NK-92 (cell line): ENCODE measurements around the gene ELAC1.
"Not testable (repeated sequence)": the region's sequence is repeated elsewhere in the genome, so short reads cannot be mapped to it uniquely, and the experiment has no call there.

Experiments used
- DNase-seq: peaks from one replicate; lab custom pipeline; 2025; ENCODE audit not compliant: unreplicated experiment; lab: John Stamatoyannopoulos, UW

ELAC1 gene

GRCh38 chr18:50967714-50968661 is at the start of gene ELAC1:
TSS of gene ELAC1 (plus strand) at chr18:50968040. CDS start at chr18:50974405, 6,365 bp downstream.
- no peak for DNase-seq

DNA sequence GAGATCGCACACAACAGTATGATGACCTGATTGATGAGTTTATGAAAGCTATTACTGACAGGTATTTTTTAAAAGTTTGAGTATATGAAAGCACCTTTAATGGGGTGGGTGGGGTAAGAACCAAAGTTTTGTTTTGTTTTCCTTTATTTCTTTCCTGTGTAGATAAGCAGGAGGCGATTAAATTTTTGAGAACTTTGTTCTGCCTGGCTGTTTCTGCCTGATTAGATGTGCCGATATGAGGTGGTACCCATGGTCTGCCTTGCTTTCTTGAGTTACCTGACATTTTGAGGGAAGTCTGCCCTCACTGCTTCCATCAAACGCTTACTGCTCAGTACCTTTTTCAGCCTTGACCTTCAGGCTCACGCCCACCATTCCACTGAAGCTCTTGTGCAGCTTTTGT is 49.7 kb upstream of the ELAC1 start:
- no peak for DNase-seq

DNA sequence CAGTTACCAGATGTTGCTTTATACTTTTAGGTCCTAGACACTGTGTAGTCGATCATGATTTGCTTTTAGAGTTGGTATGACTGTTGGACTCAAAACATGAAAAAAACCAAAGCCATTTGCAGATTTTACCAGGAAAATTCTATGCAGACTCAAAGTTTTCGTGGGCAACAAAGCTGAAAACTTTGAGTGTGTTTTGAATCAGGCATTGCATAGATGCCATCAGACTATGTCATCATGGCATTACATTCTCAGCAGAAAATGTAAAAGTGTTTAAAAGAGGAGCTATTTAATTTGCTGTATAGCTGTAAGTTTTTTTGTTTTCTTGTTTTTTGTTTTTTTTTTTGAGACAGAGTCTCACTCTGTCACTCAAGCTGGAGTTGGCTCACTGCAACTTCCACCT is 43.5 kb upstream of the ELAC1 start:
- DNase-seq = no peak

- no peak for DNase-seq
Observed at GRCh38 chr18:50926521-50926920, 41.3 kb upstream of the ELAC1 start.

DNA sequence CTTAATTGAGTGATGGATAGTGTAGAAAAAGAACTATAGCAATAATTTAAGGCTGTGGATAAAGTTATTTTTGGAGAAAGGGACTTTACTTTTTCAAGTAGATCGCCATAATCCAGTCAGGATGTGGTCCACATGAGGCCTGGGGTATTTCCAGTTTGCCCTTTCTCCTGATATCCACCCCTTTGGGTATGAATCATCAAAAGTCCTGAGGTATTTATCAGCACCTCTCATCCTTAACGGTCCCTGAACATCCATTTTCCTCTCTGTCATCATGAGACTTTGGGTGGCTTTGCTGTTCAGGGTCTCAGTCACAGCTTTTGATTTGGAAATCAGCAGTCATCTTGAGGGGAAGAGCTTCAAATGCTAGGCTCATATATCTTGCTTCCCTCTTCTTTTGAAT is 39.3 kb upstream of the ELAC1 start:
- no peak for DNase-seq

DNA sequence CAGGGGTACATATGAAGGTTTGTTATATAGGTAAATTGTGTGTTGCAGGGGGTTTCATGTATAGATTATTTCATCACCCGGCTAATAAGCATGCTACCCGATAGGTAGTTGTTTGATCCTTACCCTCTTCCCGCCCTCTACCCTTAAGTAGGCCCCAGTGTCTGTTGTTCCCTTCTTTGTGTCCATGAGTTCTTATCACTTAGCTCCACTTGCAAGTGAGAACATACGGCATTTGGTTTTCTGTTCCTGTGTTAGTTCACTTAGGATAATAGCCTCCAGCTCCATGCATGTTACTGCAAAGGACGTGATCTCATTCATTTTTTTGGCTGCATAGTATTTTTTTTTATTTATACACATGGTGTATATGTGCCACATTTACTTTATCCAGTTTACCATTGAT is 34.2 kb upstream of the ELAC1 start:
- DNase-seq = no peak

DNA sequence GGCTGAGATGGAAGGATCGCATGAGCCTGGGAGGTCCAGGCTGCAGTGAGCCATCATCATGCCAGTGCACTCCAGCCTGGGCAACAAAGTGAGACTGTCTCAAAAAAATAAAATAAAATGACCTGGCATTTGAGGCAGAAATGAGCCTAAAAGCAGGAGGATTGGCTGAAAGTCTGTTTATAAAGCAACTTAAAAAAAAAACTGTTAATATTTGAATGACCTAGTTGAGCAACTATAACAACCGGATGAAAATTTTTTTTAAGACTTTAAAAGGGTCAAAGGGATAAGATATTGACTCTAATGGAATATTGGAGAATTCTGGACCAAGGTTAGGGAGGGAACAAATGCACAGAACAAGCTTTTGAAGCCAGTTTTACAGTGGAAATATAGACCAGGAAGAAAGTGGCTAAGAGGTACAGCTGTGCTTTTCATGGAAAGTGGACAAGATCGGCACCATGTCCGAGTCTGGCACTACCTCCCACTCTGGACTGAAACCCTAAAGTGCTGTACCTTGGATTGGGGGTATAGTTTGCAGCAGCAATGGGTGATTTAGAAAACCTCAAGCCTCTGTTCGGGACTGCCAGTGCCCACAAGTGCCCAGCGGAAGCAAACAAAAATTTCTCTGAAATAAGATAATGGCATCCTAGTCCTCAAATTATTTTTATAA is 33.2 kb upstream of the ELAC1 start:
- DNase-seq = no peak

- DNase-seq = no peak
Observed at GRCh38 chr18:50935493-50936191, 32.2 kb upstream of the ELAC1 start.

- DNase-seq = no peak
Observed at GRCh38 chr18:50937183-50937582, 30.7 kb upstream of the ELAC1 start.

GRCh38 chr18:50938912-50939311 is 28.9 kb upstream of the ELAC1 start:
- DNase-seq = no peak

- no peak for DNase-seq
Observed at GRCh38 chr18:50944245-50944932, 23.5 kb upstream of the ELAC1 start.

GRCh38 chr18:50945918-50946317 is 21.9 kb upstream of the ELAC1 start:
- DNase-seq = not testable (repeated sequence)

- DNase-seq = no peak
Observed at GRCh38 chr18:50947899-50948298, 19.9 kb upstream of the ELAC1 start.

- no peak for DNase-seq
Observed at GRCh38 chr18:50949185-50949584, 18.7 kb upstream of the ELAC1 start.

- no peak for DNase-seq
Observed at GRCh38 chr18:50950626-50951025, 17.2 kb upstream of the ELAC1 start.

DNA sequence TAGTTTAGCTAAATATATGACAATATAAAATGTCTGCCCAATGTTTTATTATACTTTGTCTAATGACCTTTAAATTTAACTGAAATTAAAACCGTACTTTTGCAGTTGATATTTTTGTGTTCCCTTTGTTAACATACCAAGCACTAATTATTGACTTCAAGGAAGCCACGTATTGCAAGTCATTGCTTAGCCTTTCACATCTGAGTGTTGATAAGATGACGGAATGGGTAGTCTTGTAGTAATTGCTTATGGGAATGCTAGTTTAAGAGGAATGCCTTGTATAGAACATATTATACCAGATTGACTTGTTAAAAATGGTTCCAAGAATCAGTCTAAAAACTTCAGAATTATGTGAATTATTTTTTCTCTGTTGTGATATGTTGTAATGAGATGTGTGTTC is 14.0 kb upstream of the ELAC1 start:
- no peak for DNase-seq

- no peak for DNase-seq
Observed at GRCh38 chr18:50955253-50955652, 12.6 kb upstream of the ELAC1 start.

GRCh38 chr18:50956116-50956515 is 11.7 kb upstream of the ELAC1 start:
- DNase-seq = no peak

DNA sequence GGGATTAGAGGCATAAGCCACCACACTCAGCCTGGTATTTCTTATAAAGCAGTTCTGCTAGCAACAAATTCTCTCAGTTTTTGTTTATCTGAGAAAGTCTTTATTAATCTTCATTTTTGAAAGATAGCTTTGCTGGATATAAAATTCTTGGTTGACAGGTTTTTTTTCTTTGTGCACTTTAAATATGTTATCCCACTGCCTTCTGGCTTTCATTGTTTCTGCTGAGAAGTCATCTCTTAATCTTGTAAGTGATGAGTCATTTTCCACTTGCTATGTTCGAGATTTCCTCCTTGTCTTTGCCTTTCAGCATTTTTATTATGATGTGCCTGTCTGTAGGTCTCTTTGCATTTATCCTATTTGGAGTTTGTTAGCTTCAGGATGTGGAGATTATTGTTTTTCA is 5.9 kb upstream of the ELAC1 start:
- DNase-seq = no peak

DNA sequence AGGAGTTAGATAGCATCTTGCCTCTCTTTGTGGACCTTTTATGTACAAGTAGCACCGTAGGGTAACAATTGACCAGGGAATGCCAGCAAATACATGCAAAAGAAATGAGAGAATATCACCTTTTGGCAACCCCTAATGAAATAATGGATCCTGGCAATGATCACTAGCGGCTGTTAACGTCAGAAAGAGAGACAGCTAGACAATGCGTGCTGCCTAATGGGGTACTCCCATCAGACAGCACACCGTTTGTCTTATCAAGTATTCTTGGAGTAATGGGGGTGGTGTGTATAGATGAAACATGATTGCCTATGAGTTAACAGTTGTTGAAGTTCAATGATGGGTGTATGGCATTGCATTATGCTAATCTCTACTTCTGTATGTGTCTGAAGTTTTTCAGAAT is 1.6 kb downstream of the ELAC1 start:
- DNase-seq = no peak

GRCh38 chr18:50970006-50970405 is 2.2 kb downstream of the ELAC1 start:
- DNase-seq = no peak
